CD4-positive, alpha-beta T cell treated with Interleukin-4 for 1 hour (primary cell): ENCODE data around the gene PPT1.

Experiments
- DNase-seq, 2 donors: peaks; one replicate each; pipeline ENCODE4 v3.0.0-alpha.2; 2020 to 2022

The PPT1 gene

GRCh38 chr1:40092241-40092640 lies 4.8 kb downstream of the PPT1 start:
- DNase-seq: no peak

DNA sequence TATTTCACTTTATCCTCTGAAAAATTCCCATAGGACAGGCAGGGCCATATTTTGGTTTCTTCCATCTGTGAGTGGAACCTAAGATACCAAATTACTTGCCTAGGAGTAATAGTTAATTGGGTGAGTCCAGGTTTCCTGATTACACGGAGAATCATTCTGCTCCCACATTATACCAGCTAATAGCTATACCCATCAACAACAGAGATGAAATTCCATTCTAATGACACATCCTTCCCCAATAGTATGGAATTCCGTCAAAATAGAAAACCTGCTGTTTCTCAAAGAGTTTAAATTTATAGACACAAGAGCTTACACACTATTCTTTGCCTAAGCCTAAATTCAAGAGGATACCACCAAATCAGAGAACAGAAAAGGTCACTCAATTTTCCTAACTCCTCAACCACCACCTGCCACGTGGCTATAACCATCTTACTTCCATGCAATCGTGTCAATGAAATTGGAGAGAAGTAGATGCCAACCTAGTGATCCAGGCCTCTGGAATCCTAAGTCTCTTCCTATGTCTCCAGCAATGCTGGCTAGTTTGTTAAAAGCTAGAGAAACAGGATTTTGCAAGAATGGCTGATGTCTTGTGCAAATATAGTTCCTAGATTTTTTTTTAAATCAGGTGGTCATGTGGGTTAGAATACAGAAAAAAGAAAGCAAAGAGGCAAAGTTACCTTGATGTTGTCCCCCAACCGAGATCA lies 6.2 kb downstream of the PPT1 start:
- DNase-seq: no peak

GRCh38 chr1:40084750-40085149 lies 12.3 kb downstream of the PPT1 start:
- DNase-seq: peak; percentile 41 to 54

DNA sequence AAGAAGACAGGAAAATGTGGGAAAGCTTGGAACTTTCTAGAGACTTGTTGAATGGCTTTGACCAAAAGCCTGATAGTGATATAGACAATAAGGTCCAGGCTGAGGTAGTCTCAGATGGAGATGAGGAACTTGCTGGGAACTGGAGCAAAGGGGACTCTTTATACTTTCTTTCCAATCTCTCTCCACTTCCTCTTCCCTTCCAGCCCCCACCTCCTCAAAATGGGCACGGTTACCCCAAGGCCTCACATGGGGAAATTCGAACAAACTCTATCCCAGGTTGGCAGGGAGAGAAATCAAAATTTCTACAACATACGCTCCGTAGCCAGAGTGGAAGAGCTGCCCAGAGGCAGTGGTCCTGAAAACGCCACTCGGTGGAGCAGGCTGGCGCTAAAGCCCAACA lies 15.2 kb downstream of the PPT1 start:
- DNase-seq: no peak

- DNase-seq: no peak
These were observed 17.2 kb downstream of the PPT1 start for GRCh38 chr1:40079774-40080400.

- peak; percentile 60 to 69 for DNase-seq
These were observed 18.3 kb downstream of the PPT1 start for GRCh38 chr1:40078512-40079333.

DNA sequence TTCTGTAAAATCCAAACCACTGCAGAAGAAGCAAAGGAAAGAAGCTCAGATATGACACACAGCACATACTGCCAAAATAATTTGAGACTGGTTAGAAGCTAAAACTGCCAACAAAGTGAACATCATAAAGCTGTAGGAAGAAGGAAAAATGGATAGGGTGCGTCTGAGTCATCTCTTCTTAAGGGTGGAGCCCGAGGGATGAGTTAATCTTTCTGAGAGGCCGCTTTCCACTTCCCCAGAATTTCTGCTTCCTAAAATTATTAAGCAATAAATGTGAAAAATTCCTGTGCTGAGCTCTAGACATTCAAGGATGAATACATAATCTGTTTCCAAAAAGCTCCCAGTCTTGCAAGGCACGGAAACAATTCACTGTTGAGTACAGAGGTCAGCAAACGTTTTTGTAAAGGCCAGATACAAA lies 20.1 kb downstream of the PPT1 start:
- no peak for DNase-seq

GRCh38 chr1:40075266-40075665 lies 21.8 kb downstream of the PPT1 start:
- DNase-seq: no peak

- no peak for DNase-seq
These were observed 24.0 kb downstream of the PPT1 start for GRCh38 chr1:40073062-40073461.

DNA sequence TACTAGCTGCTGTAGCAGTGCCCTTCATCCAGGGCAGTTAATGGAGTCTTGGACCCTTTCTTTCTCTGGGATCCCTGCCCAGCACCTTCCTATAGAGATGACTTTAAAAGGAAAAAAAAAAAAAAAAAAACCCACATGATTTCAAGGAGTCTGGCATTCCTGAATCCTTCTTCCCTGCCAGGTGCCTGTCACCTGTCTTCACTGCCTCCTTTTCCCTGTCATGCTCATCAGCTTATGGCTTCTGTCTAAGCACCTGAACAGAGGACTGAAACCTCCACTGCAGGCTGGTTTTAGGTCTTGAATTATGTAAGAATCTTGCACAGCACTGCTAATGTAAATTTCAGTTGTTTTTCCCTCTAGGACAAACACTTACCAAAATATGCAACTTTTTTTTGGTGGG lies 24.9 kb downstream of the PPT1 start:
- DNase-seq: no peak

DNA sequence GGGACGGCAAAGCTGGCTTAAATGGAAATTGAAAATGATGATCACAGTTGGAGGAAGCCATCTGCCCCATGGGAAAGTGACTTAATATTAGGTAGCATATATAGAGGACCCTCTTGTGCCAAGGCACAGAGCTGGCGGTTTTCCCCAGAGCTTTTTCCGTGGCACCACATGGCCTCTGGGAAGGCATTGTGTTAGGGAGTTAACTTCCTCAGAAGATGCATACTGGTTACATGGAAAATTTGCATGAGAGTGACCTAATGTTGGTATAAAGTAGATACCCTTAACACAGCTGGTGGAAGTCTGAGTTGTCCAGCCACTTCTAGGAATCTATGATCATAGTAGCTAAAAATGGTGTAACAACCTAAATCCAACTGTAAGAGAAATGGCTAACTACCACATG lies 29.2 kb downstream of the PPT1 start:
- DNase-seq: no peak

- DNase-seq: no peak
These were observed 30.0 kb downstream of the PPT1 start for GRCh38 chr1:40067023-40067422.

DNA sequence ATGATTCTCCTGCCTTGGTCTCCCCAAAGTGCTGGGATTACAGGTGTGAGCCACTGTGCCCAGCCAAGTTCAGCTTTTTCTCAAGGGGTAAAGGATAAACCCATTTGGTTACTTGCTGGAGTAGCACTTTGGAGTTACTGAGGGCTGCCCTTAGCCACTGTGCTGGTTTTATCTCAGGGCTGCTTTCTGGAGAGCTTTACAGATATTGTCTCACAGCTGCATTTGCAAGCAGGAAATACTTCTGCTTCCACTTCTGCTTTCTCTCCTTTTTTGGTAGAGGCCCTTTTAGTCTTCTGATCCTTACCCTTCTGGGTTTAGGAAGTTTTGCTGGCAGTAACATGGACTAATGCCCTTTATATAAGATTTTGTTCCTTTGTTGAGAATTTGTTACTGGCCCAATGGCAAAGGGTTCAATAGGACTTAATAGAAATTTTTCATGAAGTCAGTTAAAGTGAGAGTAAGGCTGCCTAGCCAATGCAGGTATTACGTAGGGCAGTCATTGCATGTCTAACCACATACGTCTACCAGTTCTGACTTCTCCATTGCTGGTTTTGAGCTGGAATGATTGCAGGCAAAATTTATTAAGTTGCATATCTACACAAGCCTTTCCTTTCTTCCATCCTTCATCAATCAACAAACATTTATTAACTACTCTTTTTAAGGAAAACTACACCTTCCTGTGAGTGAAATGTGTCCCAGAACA lies 32.1 kb downstream of the PPT1 start:
- peak in 1 of 2 donors; percentile 43 for DNase-seq

- peak in 1 of 2 donors; percentile 32 for DNase-seq
These were observed 36.9 kb downstream of the PPT1 start for GRCh38 chr1:40059960-40060750.

- DNase-seq: peak; percentile 29 to 60
These were observed 37.6 kb downstream of the PPT1 start for GRCh38 chr1:40059338-40059959.

DNA sequence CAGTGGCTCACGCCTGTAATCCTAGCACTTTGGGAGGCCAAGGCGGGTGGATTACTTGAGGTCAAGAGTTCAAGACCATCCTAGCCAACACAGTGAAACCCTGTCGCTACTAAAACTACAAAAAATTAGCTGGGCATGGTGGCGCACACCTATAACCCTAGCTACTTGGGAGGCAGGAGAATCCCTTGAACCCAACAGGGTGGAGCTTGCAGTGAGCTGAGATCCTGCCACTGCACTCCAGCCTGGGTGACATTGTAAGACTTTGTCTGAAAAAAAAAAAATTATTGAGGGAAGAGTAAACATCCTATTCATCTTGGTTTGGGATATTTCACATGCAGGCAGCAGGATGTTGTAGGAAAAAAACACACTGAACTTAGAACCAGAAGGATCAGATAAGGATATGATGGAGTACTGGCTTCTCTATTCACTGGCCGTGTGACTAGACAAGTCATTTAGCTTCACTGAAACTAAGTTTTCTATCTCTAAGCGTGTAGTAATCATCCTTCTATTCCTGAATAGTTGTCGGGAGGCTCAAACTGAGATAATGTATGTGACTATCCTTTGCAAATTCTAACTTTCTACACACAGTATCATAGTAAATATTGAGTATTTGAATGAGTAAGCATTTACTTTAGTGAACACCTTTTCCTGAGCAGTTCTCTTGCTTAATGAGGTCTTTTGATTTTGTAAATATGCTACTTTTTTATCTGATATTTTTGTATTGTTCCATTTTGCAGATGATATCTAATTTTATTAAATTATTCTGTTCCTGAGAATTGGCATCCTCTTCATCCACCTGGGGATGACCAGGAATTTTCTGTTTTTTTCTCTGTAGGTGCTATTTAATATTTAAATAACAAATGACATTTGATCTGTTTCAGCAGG lies 38.4 kb downstream of the PPT1 start:
- no peak for DNase-seq

- DNase-seq: no peak
These were observed 39.0 kb downstream of the PPT1 start for GRCh38 chr1:40058097-40058452.

- no peak for DNase-seq
These were observed 39.6 kb downstream of the PPT1 start for GRCh38 chr1:40057310-40058030.

GRCh38 chr1:40056519-40057309 lies 40.3 kb downstream of the PPT1 start:
- DNase-seq: no peak
